HG03097 (cell line): ENCODE data around the gene SPHK2.
"Not testable (repeated sequence)": the region's sequence is repeated elsewhere in the genome, so short reads cannot be mapped to it uniquely, and the experiment has no call there.

Source experiments
- ATAC-seq: cut with Tn5 transposase; IDR thresholded peaks from one replicate; pipeline ENCODE4 v1.9.1; 2021; ENCODE audit not compliant: unreplicated experiment, low FRiP score

Gene SPHK2

GRCh38 chr19:48674921-48675824 lies 55.9 kb downstream of the SPHK2 start:
- ATAC-seq, result no peak

GRCh38 chr19:48676487-48676886 lies 57.2 kb downstream of the SPHK2 start:
- no peak for ATAC-seq

GRCh38 chr19:48676887-48677286 lies 57.6 kb downstream of the SPHK2 start:
- ATAC-seq, result no peak

GRCh38 chr19:48678201-48678600 lies 58.9 kb downstream of the SPHK2 start:
- ATAC-seq, result no peak

GRCh38 chr19:48680006-48680405 lies 60.7 kb downstream of the SPHK2 start:
- not testable (repeated sequence) for ATAC-seq
